Muscle layer of duodenum (tissue), 2 donors: ENCODE results near the gene TCP11.

Experiments used
- H3K27ac ChIP-seq: one replicate; pipeline ENCODE4 v1.7.0; 2013; ENCODE audit warnings: mild to moderate bottlenecking, low read length
- H3K27me3 ChIP-seq: one replicate; pipeline ENCODE4 v1.7.0; 2013; ENCODE audit warnings: low read depth, mild to moderate bottlenecking, control low read depth, low read length
- H3K36me3 ChIP-seq, 2 donors: one replicate each; pipeline ENCODE4 v1.7.0; 2013; ENCODE audit warnings: low read length in 2 of 2, control low read depth in 1 of 2, mild to moderate bottlenecking in 1 of 2; ENCODE audit not compliant: insufficient read depth in 2 of 2, control insufficient read depth in 1 of 2
- H3K4me1 ChIP-seq, 2 donors: one replicate each; pipeline ENCODE4 v1.7.0; 2013; ENCODE audit warnings: low read length in 2 of 2, mild to moderate bottlenecking in 2 of 2, control low read depth in 1 of 2, moderate library complexity in 1 of 2; ENCODE audit not compliant: insufficient read depth in 2 of 2, control insufficient read depth in 1 of 2
- H3K4me3 ChIP-seq, 2 donors: one replicate each; pipeline ENCODE4 v1.7.0; 2013; ENCODE audit warnings: low read length in 2 of 2, low read depth in 1 of 2, mild to moderate bottlenecking in 1 of 2
- H3K9me3 ChIP-seq, 2 donors: one replicate each; pipeline ENCODE4 v1.7.0; 2013; ENCODE audit warnings: low read length in 2 of 2, control low read depth in 1 of 2, mild to moderate bottlenecking in 1 of 2; ENCODE audit not compliant: control insufficient read depth in 1 of 2
- donor health status: healthy.

The TCP11 gene

GRCh38 chr6:35158520-35158919, 17.4 kb upstream of the TCP11 start:
- Histone ChIP-seq H3K9me3 (no peaks in the 10 kb centered on the region), H3K36me3 (no peaks in the 10 kb centered on the region), H3K4me1 (no peaks in the 10 kb centered on the region), H3K27me3 (no peaks in the 10 kb centered on the region), H3K27ac (no peak overlapping the region), H3K4me3 (no peak overlapping the region)

DNA sequence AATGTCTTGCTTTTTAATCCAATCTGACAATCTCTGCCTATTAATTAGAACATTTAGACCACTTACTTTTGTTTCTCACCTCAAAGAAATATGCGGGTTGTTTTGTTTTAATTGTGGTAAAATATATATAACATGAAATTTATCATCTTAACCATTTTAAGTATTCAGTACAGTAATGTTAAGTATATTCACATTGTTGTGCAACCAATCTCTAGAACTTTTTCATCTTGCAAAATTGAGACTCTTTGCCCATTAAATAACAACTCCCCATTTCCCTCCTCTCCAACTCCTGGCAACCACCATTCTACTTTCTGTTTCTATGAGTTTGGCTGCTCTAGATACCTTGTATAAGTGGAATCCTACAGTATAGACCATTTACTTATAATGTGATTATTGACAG, 13.8 kb upstream of the TCP11 start:
- Histone ChIP-seq H3K27me3 (no peaks in the 10 kb centered on the region), H3K4me1 (no peaks in the 10 kb centered on the region), H3K27ac (no peak overlapping the region), H3K9me3 (no peaks in the 10 kb centered on the region), H3K4me3 (no peak overlapping the region), H3K36me3 (no peaks in the 10 kb centered on the region)

DNA sequence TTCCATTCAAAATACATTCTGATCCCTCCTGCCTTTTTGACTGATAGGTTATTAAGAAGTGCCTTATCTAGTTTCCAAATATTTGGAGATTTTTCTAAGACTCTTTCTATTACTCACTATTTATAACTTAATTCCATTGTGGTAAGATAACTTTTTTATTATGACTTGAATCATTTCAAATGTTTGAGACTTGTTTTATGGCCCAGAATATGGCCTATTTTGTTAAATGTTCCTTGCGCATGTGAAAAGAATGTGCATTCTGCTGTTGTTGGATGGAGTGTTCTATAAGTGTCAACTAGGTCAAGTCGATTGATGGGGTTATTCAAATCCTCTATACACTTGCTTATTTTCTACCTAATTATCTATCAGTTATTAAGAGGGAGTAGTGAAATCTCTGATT, 13.1 kb upstream of the TCP11 start:
- Histone ChIP-seq H3K36me3 (no peaks in the 10 kb centered on the region), H3K4me1 (no peaks in the 10 kb centered on the region), H3K9me3 (no peaks in the 10 kb centered on the region), H3K4me3 (no peak overlapping the region), H3K27me3 (no peaks in the 10 kb centered on the region), H3K27ac (no peak overlapping the region)

- Histone ChIP-seq H3K36me3 (no peaks in the 10 kb centered on the region), H3K4me3 (no peak overlapping the region), H3K27me3 (no peaks in the 10 kb centered on the region), H3K27ac (no peak overlapping the region), H3K9me3 (no peaks in the 10 kb centered on the region), H3K4me1 (peaks cover 0 to 5% of the 10 kb centered on the region in 2 donors)
Measured at GRCh38 chr6:35152067-35152707, 11.0 kb upstream of the TCP11 start.

GRCh38 chr6:35151466-35151865, 10.3 kb upstream of the TCP11 start:
- Histone ChIP-seq H3K36me3 (no peaks in the 10 kb centered on the region), H3K27ac (no peak overlapping the region), H3K9me3 (no peaks in the 10 kb centered on the region), H3K27me3 (no peaks in the 10 kb centered on the region), H3K4me3 (no peak overlapping the region), H3K4me1 (peaks cover 0 to 9% of the 10 kb centered on the region in 2 donors)

DNA sequence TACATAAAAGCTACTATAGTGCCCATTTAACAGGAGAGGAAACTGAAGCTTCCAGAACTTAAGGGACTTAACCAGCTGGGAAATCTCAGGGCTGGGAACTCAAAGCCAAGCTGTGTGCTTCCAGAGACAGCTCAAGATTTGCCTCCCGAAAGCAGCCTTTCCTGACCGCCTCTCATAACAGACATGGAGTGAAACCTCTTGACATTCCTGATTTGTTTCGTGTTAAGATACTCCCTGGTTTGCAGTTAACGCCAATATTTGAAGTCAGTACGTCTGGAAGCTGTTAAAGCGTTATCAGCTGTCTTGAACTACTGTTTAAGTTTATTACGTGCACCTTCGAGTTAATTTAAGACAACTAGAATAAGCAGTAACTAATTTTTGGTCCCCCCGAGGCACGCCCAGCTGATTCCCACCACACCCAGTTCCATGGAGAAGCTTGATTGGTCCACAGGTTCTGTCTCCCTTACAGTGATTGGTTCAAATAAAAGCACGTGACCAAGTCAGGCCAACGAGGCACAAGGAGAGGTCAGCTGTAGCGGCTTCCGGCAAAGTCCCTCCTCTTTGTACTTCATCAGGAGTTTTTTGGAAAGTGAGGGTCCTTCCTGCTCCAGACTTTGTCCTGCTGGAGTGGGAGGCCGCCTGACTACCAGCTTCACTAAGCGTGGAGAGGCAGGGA, 8.9 kb upstream of the TCP11 start:
- Histone ChIP-seq H3K9me3 (no peaks in the 10 kb centered on the region), H3K27me3 (no peaks in the 10 kb centered on the region), H3K27ac (no peak overlapping the region), H3K36me3 (no peaks in the 10 kb centered on the region), H3K4me3 (no peak overlapping the region), H3K4me1 (peaks cover 0 to 9% of the 10 kb centered on the region in 2 donors)

DNA sequence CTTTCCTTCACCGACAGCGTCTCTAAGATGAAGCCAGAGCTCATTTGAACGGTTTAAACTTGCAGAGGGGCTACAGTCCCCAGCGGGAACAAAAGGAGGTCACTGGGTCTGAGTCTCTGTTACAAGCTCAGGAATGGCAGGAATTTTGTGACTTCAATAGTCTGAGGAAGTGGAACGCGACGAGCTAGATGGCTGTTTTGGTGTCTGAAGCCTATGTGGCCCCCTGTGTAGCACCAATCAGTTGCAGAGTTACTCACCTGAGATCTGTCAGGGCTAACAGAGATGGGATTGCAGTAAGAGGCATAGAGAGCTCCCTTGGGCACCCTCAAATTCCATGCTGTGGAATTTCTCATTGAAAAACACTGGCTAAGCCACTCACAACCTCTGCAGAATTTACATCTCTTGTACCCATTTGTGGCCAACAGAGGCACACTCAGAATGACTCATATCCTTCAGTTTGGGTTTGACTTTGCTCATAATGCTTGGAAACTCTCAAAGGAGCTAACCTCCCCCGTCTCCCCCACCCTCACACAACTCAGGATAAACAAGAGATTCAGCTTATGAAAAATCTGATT, 7.1 kb upstream of the TCP11 start:
- Histone ChIP-seq H3K27me3 (no peaks in the 10 kb centered on the region), H3K4me3 (no peak overlapping the region), H3K36me3 (no peaks in the 10 kb centered on the region), H3K4me1 (peaks cover 0 to 9% of the 10 kb centered on the region in 2 donors), H3K27ac (no peak overlapping the region), H3K9me3 (no peaks in the 10 kb centered on the region)

GRCh38 chr6:35147486-35147885, 6.3 kb upstream of the TCP11 start:
- H3K4me1 ChIP-seq = peaks cover 0 to 9% of the 10 kb centered on the region in 2 donors
- no peak overlapping the region for H3K4me3 ChIP-seq
- no peak overlapping the region for H3K27ac ChIP-seq

DNA sequence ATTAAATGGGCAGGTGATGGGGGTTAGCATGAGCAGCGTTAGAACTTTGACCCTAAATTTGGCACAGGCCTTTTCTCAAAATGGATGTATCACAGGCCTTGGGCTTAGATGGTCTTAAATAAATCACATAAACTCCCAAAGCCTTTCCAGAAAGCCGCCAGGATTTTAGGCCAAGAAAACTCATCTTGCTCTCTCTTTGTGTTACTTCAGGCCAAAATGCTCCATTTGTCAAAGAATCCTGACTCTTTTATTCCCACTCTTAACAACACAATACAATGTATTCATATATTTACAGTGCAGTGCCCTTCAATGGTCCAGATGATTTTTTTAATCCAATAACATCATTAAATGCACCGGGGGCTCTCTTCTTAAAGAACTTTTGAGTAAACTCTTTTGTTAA, 5.9 kb upstream of the TCP11 start:
- H3K9me3 ChIP-seq = no peaks in the 10 kb centered on the region
- no peaks in the 10 kb centered on the region for H3K36me3 ChIP-seq
- peaks cover 0 to 9% of the 10 kb centered on the region in 2 donors for H3K4me1 ChIP-seq
- H3K27ac ChIP-seq = no peak overlapping the region
- no peaks in the 10 kb centered on the region for H3K27me3 ChIP-seq
- H3K4me3 ChIP-seq = no peak overlapping the region

More at GRCh38 chr6:35147486-35147885, 6.3 kb upstream of the TCP11 start:
- H3K27me3 ChIP-seq = no peaks in the 10 kb centered on the region
- no peaks in the 10 kb centered on the region for H3K36me3 ChIP-seq
- no peaks in the 10 kb centered on the region for H3K9me3 ChIP-seq

- H3K4me3 ChIP-seq = no peak overlapping the region
- H3K27ac ChIP-seq = no peak overlapping the region
- H3K36me3 ChIP-seq = no peaks in the 10 kb centered on the region
- no peaks in the 10 kb centered on the region for H3K27me3 ChIP-seq
- no peaks in the 10 kb centered on the region for H3K9me3 ChIP-seq
- H3K4me1 ChIP-seq = peaks cover 0 to 9% of the 10 kb centered on the region in 2 donors
Measured at GRCh38 chr6:35146453-35146852, 5.3 kb upstream of the TCP11 start.

DNA sequence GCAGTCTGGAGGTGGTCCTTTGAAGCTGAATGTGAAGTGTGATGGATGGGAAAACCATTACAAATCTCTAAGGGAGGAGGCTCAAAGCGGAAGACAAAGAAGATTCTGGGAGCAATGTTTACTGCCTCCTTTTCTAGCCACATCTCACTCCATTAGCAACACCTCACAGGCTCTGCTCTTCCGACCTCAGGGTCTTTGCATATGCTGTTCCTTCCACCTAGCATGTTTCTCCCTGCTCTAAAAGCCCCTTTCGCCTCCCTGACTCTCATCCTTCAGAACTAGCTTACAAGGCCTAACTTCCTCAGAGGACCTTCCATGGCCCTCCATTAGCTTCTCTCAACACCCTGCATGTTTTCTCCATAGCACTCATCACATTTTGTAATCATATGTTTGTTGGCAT, 4.6 kb upstream of the TCP11 start:
- Histone ChIP-seq H3K36me3 (no peaks in the 10 kb centered on the region), H3K4me3 (no peak overlapping the region), H3K9me3 (no peaks in the 10 kb centered on the region), H3K4me1 (peaks cover 0 to 14% of the 10 kb centered on the region in 2 donors), H3K27ac (no peak overlapping the region), H3K27me3 (no peaks in the 10 kb centered on the region)
